HepG2 (cell line): Measurements from ENCODE around the gene CNR2. TPM values are rescaled to one million over a fixed set of nuclear protein-coding genes. Genes with fewer than 3 reads are reported as not detected.

Experiments used
- CBX2 ChIP-seq, 2 experiments: fragments of 200-600 bp in 1 of 2; sonication (generic); formaldehyde crosslinking in 1 of 2; IDR thresholded peaks; 2 replicates each; pipeline versions ENCODE4 v1.7.0 to v1.8.1; 2018 to 2022; ENCODE audit warnings: low read depth in 2 of 2, low read length in 1 of 2, mild to moderate bottlenecking in 1 of 2, missing genetic modification reagents in 1 of 2
- CHD2 ChIP-seq: IDR thresholded peaks from 2 replicates; pipeline ENCODE4 v1.6.1; 2011; ENCODE audit warnings: low read depth, low read length, improper control_type of control experiment
- DR1 ChIP-seq: sonication (generic); formaldehyde crosslinking; IDR thresholded peaks from 2 replicates; pipeline ENCODE4 v1.8.0; 2021; ENCODE audit warnings: mild to moderate bottlenecking, missing genetic modification reagents, inconsistent platforms
- HOXD1 ChIP-seq: sonication (generic); formaldehyde crosslinking; IDR thresholded peaks from 2 replicates; pipeline ENCODE4 v1.5.0; 2020; ENCODE audit warnings: missing genetic modification reagents
- KLF15 ChIP-seq: sonication (generic); formaldehyde crosslinking; IDR thresholded peaks from 2 replicates; pipeline ENCODE4 v1.8.1; 2023; ENCODE audit warnings: borderline replicate concordance, mild to moderate bottlenecking, inconsistent platforms, missing genetic modification reagents, mixed read lengths
- MED1 ChIP-seq: sonication (generic); formaldehyde crosslinking; IDR thresholded peaks from 2 replicates; pipeline ENCODE4 v1.4.0; 2020; ENCODE audit warnings: missing genetic modification reagents
- MXI1 ChIP-seq: IDR thresholded peaks from 3 replicates; pipeline ENCODE4 v1.6.1; 2012; ENCODE audit warnings: low read depth, low read length, inconsistent platforms, borderline replicate concordance
- NFYC ChIP-seq: IDR thresholded peaks from 2 replicates; pipeline ENCODE4 v1.6.1; 2016; ENCODE audit warnings: missing genetic modification reagents, missing compliant biosample characterization
- RBAK ChIP-seq: sonication (generic); formaldehyde crosslinking; IDR thresholded peaks from 2 replicates; pipeline ENCODE4 v1.5.1; 2020; ENCODE audit warnings: mild to moderate bottlenecking, missing genetic modification reagents
- RBFOX2 ChIP-seq: fragments of 200-400 bp; formaldehyde crosslinking; IDR thresholded peaks from 2 replicates; pipeline ENCODE4 v1.6.1; 2017; ENCODE audit warnings: low read depth, mild to moderate bottlenecking, low read length
- SIX1 ChIP-seq: sonication (generic); formaldehyde crosslinking; IDR thresholded peaks from 2 replicates; pipeline ENCODE4 v1.4.0; 2020; ENCODE audit warnings: missing genetic modification reagents, borderline replicate concordance
- TAF15 ChIP-seq: fragments of 200-400 bp; formaldehyde crosslinking; IDR thresholded peaks from one replicate; pipeline ENCODE4 v1.6.1; 2018; ENCODE audit warnings: mild to moderate bottlenecking, low read depth, low read length; ENCODE audit not compliant: poor library complexity, severe bottlenecking
- THYN1 ChIP-seq: sonication (generic); formaldehyde crosslinking; IDR thresholded peaks from 2 replicates; pipeline ENCODE4 v1.8.1; 2023; ENCODE audit warnings: low read depth, mild to moderate bottlenecking, moderate library complexity, missing genetic modification reagents, borderline replicate concordance
- WIZ ChIP-seq: sonication (generic); formaldehyde crosslinking; IDR thresholded peaks from 2 replicates; pipeline ENCODE4 v1.5.1; 2020; ENCODE audit warnings: mild to moderate bottlenecking, missing genetic modification reagents
- XRCC5 ChIP-seq: fragments of 200-400 bp; formaldehyde crosslinking; optimal IDR thresholded peaks from 2 replicates; pipeline ENCODE3; 2017; ENCODE audit warnings: mild to moderate bottlenecking, low read length
- ZBED4 ChIP-seq: sonication (generic); formaldehyde crosslinking; IDR thresholded peaks from 2 replicates; pipeline ENCODE4 v1.4.0; 2020; ENCODE audit warnings: missing genetic modification reagents, borderline replicate concordance
- ZFP41 ChIP-seq: sonication (generic); formaldehyde crosslinking; IDR thresholded peaks from 2 replicates; pipeline ENCODE4 v1.4.0; 2020; ENCODE audit warnings: mild to moderate bottlenecking, missing genetic modification reagents, borderline replicate concordance
- ZFP82 ChIP-seq: sonication (generic); formaldehyde crosslinking; IDR thresholded peaks from 2 replicates; pipeline ENCODE4 v1.5.1; 2020; ENCODE audit warnings: mild to moderate bottlenecking, missing genetic modification reagents, borderline replicate concordance
- ZNF331 ChIP-seq: sonication (generic); formaldehyde crosslinking; IDR thresholded peaks from 2 replicates; pipeline ENCODE4 v1.4.0; 2020; ENCODE audit warnings: missing genetic modification reagents
- ZNF382 ChIP-seq: sonication (generic); formaldehyde crosslinking; IDR thresholded peaks from 2 replicates; pipeline ENCODE4 v1.5.0; 2020; ENCODE audit warnings: missing genetic modification reagents, mild to moderate bottlenecking, borderline replicate concordance
- ZNF550 ChIP-seq: sonication (generic); formaldehyde crosslinking; IDR thresholded peaks from 2 replicates; pipeline ENCODE4 v1.4.0; 2020; ENCODE audit warnings: mild to moderate bottlenecking, missing genetic modification reagents, borderline replicate concordance
- ZNF629 ChIP-seq: sonication (generic); formaldehyde crosslinking; conservative IDR thresholded peaks from 2 replicates; pipeline ENCODE4 v1.5.0; 2020; ENCODE audit warnings: missing genetic modification reagents
- ZNF644 ChIP-seq: IDR thresholded peaks from 2 replicates; pipeline ENCODE4 v1.6.1; 2016; ENCODE audit warnings: low read depth
- ZNF724P ChIP-seq: sonication (generic); formaldehyde crosslinking; IDR thresholded peaks from 2 replicates; pipeline ENCODE4 v1.8.0; 2022; ENCODE audit warnings: missing genetic modification reagents, borderline replicate concordance
- ZNF749 ChIP-seq: sonication (generic); formaldehyde crosslinking; IDR thresholded peaks from 2 replicates; pipeline ENCODE4 v1.8.0; 2022; ENCODE audit warnings: mild to moderate bottlenecking, missing genetic modification reagents, moderate library complexity, borderline replicate concordance
- ZNF788 ChIP-seq: sonication (generic); formaldehyde crosslinking; IDR thresholded peaks from 2 replicates; pipeline ENCODE4 v1.5.0; 2020; ENCODE audit warnings: mild to moderate bottlenecking, missing genetic modification reagents, borderline replicate concordance
- polyA plus RNA-seq, 8 experiments: library from polyadenylated mRNA; depleted of rRNA in 3 of 8; stranded (reverse) in 7 of 8; unstranded in 1 of 8; fragments of >200 nt; fragmentation: Illumina TruSeq in 4 of 8; extraction: Trizol in 4 of 8; gene quantifications; 2 replicates each; pipeline versions ENCODE4 v1.2.1 to v1.2.3, GENCODE V29; 2011 to 2016; ENCODE audit warnings: low read depth in 4 of 8, missing spikeins in 1 of 8, mixed read lengths in 1 of 8; ENCODE audit not compliant: insufficient read depth in 1 of 8
- total RNA-seq, 5 experiments: library from RNA; depleted of rRNA; stranded (reverse); fragments of >200 nt; fragmentation: Illumina TruSeq; extraction: Trizol; gene quantifications; 2 replicates each; pipeline ENCODE4 v1.2.3, GENCODE V29; 2016; ENCODE audit warnings: low read depth in 1 of 5

The CNR2 gene
- total and polyA plus RNA-seq, 2 of the 13 experiments (the other 11 are each of a cell fraction or from before 2014, with no cell fraction given): not detected

GRCh38 chr1:23825076-23825761 is 87.9 kb downstream of the CNR2 start, which contains the start of gene HMGCL (continued):
- TF ChIP-seq ZBED4 (CRISPR knock-in tag): no peak; the same call in 1 of the 2 replicates
- 0 out of 2 replicates have a peak, but pooled peaks have one; percentile 37 for TF ChIP-seq ZNF724P (CRISPR knock-in tag)
- no peak for TF ChIP-seq RBAK (CRISPR knock-in tag)
- TF ChIP-seq ZNF331: peak; percentile 79; the same call in 1 of the 2 replicates
- TF ChIP-seq TAF15: peak; percentile 63
- peak; percentile 97 for TF ChIP-seq RBFOX2
- no peak for TF ChIP-seq XRCC5
- TF ChIP-seq SIX1 (CRISPR knock-in tag): no peak
- TF ChIP-seq DR1 (CRISPR knock-in tag): 0 out of 2 replicates have a peak, but pooled peaks have one; percentile 43
- no peak for TF ChIP-seq ZFP41
- no peak for TF ChIP-seq ZNF550 (CRISPR knock-in tag)
- TF ChIP-seq ZFP82: no peak
- peak; percentile 76; the same call in 1 of the 2 replicates for TF ChIP-seq HOXD1 (CRISPR knock-in tag)
- TF ChIP-seq WIZ (CRISPR knock-in tag): no peak
- TF ChIP-seq MED1 (CRISPR knock-in tag): peak; percentile 85
- peak; percentile 89; the same call in 1 of the 3 replicates for TF ChIP-seq MXI1
- no peak for TF ChIP-seq NFYC
- TF ChIP-seq ZNF382 (CRISPR knock-in tag): no peak
- no peak for TF ChIP-seq CHD2
- no peak for TF ChIP-seq THYN1 (CRISPR knock-in tag)
- peak; percentile 57; the same call in 1 of the 2 replicates for TF ChIP-seq ZNF644 (CRISPR knock-in tag)
- 0 out of 2 replicates have a peak, but pooled peaks have one; percentile 56 for TF ChIP-seq ZNF749 (CRISPR knock-in tag)
- TF ChIP-seq ZNF788 (CRISPR knock-in tag): peak; percentile 94
- peak; percentile 67; the same call in 1 of the 2 replicates for TF ChIP-seq ZNF629 (CRISPR knock-in tag)
- no peak for TF ChIP-seq CBX2 (IDR thresholded peaks at IDR 0.05; ENCODE audit: low read depth, low read length)
- no peak for TF ChIP-seq CBX2 (CRISPR knock-in tag; IDR thresholded peaks at IDR 0.05; ENCODE audit: low read depth)
- 0 out of 2 replicates have a peak, but pooled peaks have one; percentile 71 for TF ChIP-seq KLF15 (CRISPR knock-in tag)
